T-helper 17 cell (primary cell): ENCODE measurements around the gene PRKAR1B. TPM values are rescaled to one million over a fixed set of nuclear protein-coding genes. Genes with fewer than 3 reads are reported as not detected.
A peak's percentile ranks its signal among the peaks of the same experiment; 100 is the strongest.
"Not testable (repeated sequence)": the region's sequence is repeated elsewhere in the genome, so short reads cannot be mapped to it uniquely, and the experiment has no call there.

Experiments
- ATAC-seq: fragments of 150-1000 bp; cut with Tn5 transposase; 2 replicates; pipeline ENCODE4 v1.10.0; 2021; ENCODE audit warnings: mild to moderate bottlenecking, moderate library complexity
- DNase-seq, 3 donors: peaks; one replicate each; pipeline versions ENCODE4 v3.0.0 to v3.0.0-alpha.2; 2020 to 2021
- H3K9me3 ChIP-seq: one replicate; pipeline ENCODE4 v1.7.0; 2013; ENCODE audit warnings: low read length, mild to moderate bottlenecking; ENCODE audit not compliant: control insufficient read depth, poor library complexity, severe bottlenecking
- H3K27ac Mint-ChIP-seq: one replicate; pipeline ENCODE4 v1.8.0; 2022; ENCODE audit warnings: mild to moderate bottlenecking, moderate library complexity, mixed read lengths
- H3K27me3 Mint-ChIP-seq: one replicate; pipeline ENCODE4 v1.8.0; 2022; ENCODE audit warnings: mixed read lengths
- H3K36me3 Mint-ChIP-seq: one replicate; pipeline ENCODE4 v1.8.0; 2022; ENCODE audit warnings: low read depth, mixed read lengths
- H3K4me1 Mint-ChIP-seq: one replicate; pipeline ENCODE4 v1.8.0; 2022; ENCODE audit warnings: mild to moderate bottlenecking, mixed read lengths
- H3K4me3 Mint-ChIP-seq: one replicate; pipeline ENCODE4 v1.8.0; 2022; ENCODE audit warnings: mild to moderate bottlenecking, moderate library complexity, mixed read lengths
- total RNA-seq, 4 donors: library from RNA in 2 of 4; stranded (reverse) in 2 of 4; gene quantifications; one replicate each; pipeline ENCODE4 v1.2.3 and lab custom pipeline; 2022 to 2026

The PRKAR1B gene
- total RNA-seq, 2 donors from 2014 or later: 10.0 to 22.1 TPM

GRCh38 chr7:621572-622285 lies 105.4 kb downstream of the PRKAR1B start:
- DNase-seq (no peak), ATAC-seq (no peak)
- Mint-ChIP-seq H3K4me1 (peaks cover 14% of the 10 kb centered on the region), H3K27ac (no peak overlapping the region), H3K27me3 (no peaks in the 10 kb centered on the region), H3K36me3 (no peaks in the 10 kb centered on the region), H3K4me3 (no peak overlapping the region)
- H3K9me3 ChIP-seq: peaks cover 16% of the 10 kb centered on the region

- Mint-ChIP-seq H3K4me1 (peaks cover 14% of the 10 kb centered on the region), H3K27me3 (no peaks in the 10 kb centered on the region), H3K27ac (peak overlapping the region; percentile 95), H3K36me3 (no peaks in the 10 kb centered on the region), H3K4me3 (no peak overlapping the region)
- H3K9me3 ChIP-seq: peaks cover 12% of the 10 kb centered on the region
- no peak for DNase-seq
- ATAC-seq: no peak
These were observed 106.2 kb downstream of the PRKAR1B start for GRCh38 chr7:620885-621284.

- Mint-ChIP-seq H3K27me3 (no peaks in the 10 kb centered on the region), H3K4me3 (no peak overlapping the region), H3K36me3 (no peaks in the 10 kb centered on the region), H3K27ac (peak overlapping the region; percentile 95), H3K4me1 (peaks cover 17% of the 10 kb centered on the region)
- ATAC-seq: no peak
- no peak for DNase-seq
- peaks cover 10% of the 10 kb centered on the region for H3K9me3 ChIP-seq
These were observed 107.0 kb downstream of the PRKAR1B start for GRCh38 chr7:620056-620455.

- H3K4me1 Mint-ChIP-seq: peaks cover 22% of the 10 kb centered on the region
- H3K27ac Mint-ChIP-seq: peak overlapping the region; percentile 95
These were observed 107.7 kb downstream of the PRKAR1B start for GRCh38 chr7:619368-619840.

GRCh38 chr7:618539-619367 lies 108.3 kb downstream of the PRKAR1B start:
- peak; percentile 97 for ATAC-seq

More at GRCh38 chr7:619368-619840, 107.7 kb downstream of the PRKAR1B start:
- no peaks in the 10 kb centered on the region for H3K27me3 Mint-ChIP-seq
- no peak for ATAC-seq
- no peak overlapping the region for H3K4me3 Mint-ChIP-seq
- H3K36me3 Mint-ChIP-seq: no peaks in the 10 kb centered on the region
- DNase-seq: no peak
- H3K9me3 ChIP-seq: peaks cover 10% of the 10 kb centered on the region

GRCh38 chr7:617614-618538 lies 109.2 kb downstream of the PRKAR1B start:
- ATAC-seq (peak; percentile 31), DNase-seq (peak in 1 of 3 donors; percentile 6)
- no peaks in the 10 kb centered on the region for H3K27me3 Mint-ChIP-seq
- H3K36me3 Mint-ChIP-seq: no peaks in the 10 kb centered on the region
- H3K4me3 Mint-ChIP-seq: peak overlapping the region; percentile 82
- peak overlapping the region; percentile 95 for H3K27ac Mint-ChIP-seq
- peaks cover 24% of the 10 kb centered on the region for H3K4me1 Mint-ChIP-seq
- peaks cover 8% of the 10 kb centered on the region for H3K9me3 ChIP-seq

More at GRCh38 chr7:618539-619367, 108.3 kb downstream of the PRKAR1B start:
- Mint-ChIP-seq H3K4me1 (peaks cover 24% of the 10 kb centered on the region), H3K27me3 (no peaks in the 10 kb centered on the region), H3K27ac (peak overlapping the region; percentile 95), H3K4me3 (peak overlapping the region; percentile 82), H3K36me3 (no peaks in the 10 kb centered on the region)
- peak in 2 of 3 donors; percentile 45 to 54 for DNase-seq
- peaks cover 10% of the 10 kb centered on the region for H3K9me3 ChIP-seq

GRCh38 chr7:613442-614140 lies 113.5 kb downstream of the PRKAR1B start:
- ATAC-seq (no peak), DNase-seq (no peak)
- no peak overlapping the region for H3K27ac Mint-ChIP-seq
- no peaks in the 10 kb centered on the region for H3K9me3 ChIP-seq
- no peaks in the 10 kb centered on the region for H3K27me3 Mint-ChIP-seq
- H3K4me3 Mint-ChIP-seq: no peak overlapping the region
- H3K36me3 Mint-ChIP-seq: peaks cover 4% of the 10 kb centered on the region
- peaks cover 30% of the 10 kb centered on the region for H3K4me1 Mint-ChIP-seq

GRCh38 chr7:611837-612236 lies 115.2 kb downstream of the PRKAR1B start:
- not testable (repeated sequence) for H3K27ac Mint-ChIP-seq, H3K4me3 Mint-ChIP-seq, DNase-seq, H3K36me3 Mint-ChIP-seq, ATAC-seq, H3K27me3 Mint-ChIP-seq, H3K9me3 ChIP-seq
- H3K4me1 Mint-ChIP-seq: peaks cover 23% of the 10 kb centered on the region

- H3K4me3 Mint-ChIP-seq: no peak overlapping the region
- no peak overlapping the region for H3K27ac Mint-ChIP-seq
These were observed 115.7 kb downstream of the PRKAR1B start for GRCh38 chr7:611281-611810.

GRCh38 chr7:610531-611280 lies 116.4 kb downstream of the PRKAR1B start:
- no peak for DNase-seq
- Mint-ChIP-seq H3K4me3 (no peak overlapping the region), H3K27ac (no peak overlapping the region), H3K27me3 (no peaks in the 10 kb centered on the region), H3K36me3 (peaks cover 4% of the 10 kb centered on the region), H3K4me1 (peaks cover 23% of the 10 kb centered on the region)
- H3K9me3 ChIP-seq: no peaks in the 10 kb centered on the region
- ATAC-seq: no peak

More at GRCh38 chr7:611281-611810, 115.7 kb downstream of the PRKAR1B start:
- Mint-ChIP-seq H3K36me3 (peaks cover 4% of the 10 kb centered on the region), H3K27me3 (no peaks in the 10 kb centered on the region), H3K4me1 (peaks cover 23% of the 10 kb centered on the region)
- H3K9me3 ChIP-seq: no peaks in the 10 kb centered on the region
- ATAC-seq (no peak), DNase-seq (no peak)

- Mint-ChIP-seq H3K27me3 (no peaks in the 10 kb centered on the region), H3K36me3 (peaks cover 4% of the 10 kb centered on the region), H3K27ac (no peak overlapping the region), H3K4me3 (no peak overlapping the region), H3K4me1 (peaks cover 20% of the 10 kb centered on the region)
- ATAC-seq (no peak), DNase-seq (no peak)
- no peaks in the 10 kb centered on the region for H3K9me3 ChIP-seq
These were observed 116.9 kb downstream of the PRKAR1B start for GRCh38 chr7:610141-610530.
